Mucosa of stomach (tissue), 1 donor: ENCODE data around the gene NOS2.
"Not testable (repeated sequence)": the region's sequence is repeated elsewhere in the genome, so short reads cannot be mapped to it uniquely, and the experiment has no call there.

ENCODE experiments used
- H3K27me3 ChIP-seq: one replicate; pipeline ENCODE4 v1.7.0; 2013; ENCODE audit warnings: mild to moderate bottlenecking, low read length; ENCODE audit not compliant: control insufficient read depth, insufficient read depth
- H3K36me3 ChIP-seq: one replicate; pipeline ENCODE4 v1.7.0; 2013; ENCODE audit warnings: low read length; ENCODE audit not compliant: control insufficient read depth, insufficient read depth
- H3K4me1 ChIP-seq: one replicate; pipeline ENCODE4 v1.7.0; 2013; ENCODE audit warnings: mild to moderate bottlenecking, low read length; ENCODE audit not compliant: control insufficient read depth, insufficient read depth
- H3K4me3 ChIP-seq: one replicate; pipeline ENCODE4 v1.7.0; 2013; ENCODE audit warnings: low read length
- H3K9ac ChIP-seq: one replicate; pipeline ENCODE4 v1.7.0; 2013; ENCODE audit warnings: mild to moderate bottlenecking, low read length, moderate library complexity
- H3K9me3 ChIP-seq: one replicate; pipeline ENCODE4 v1.7.0; 2013; ENCODE audit warnings: mild to moderate bottlenecking, low read length, moderate library complexity; ENCODE audit not compliant: control insufficient read depth
- donor health status: Pancreatic carcinoma.

Gene NOS2

DNA sequence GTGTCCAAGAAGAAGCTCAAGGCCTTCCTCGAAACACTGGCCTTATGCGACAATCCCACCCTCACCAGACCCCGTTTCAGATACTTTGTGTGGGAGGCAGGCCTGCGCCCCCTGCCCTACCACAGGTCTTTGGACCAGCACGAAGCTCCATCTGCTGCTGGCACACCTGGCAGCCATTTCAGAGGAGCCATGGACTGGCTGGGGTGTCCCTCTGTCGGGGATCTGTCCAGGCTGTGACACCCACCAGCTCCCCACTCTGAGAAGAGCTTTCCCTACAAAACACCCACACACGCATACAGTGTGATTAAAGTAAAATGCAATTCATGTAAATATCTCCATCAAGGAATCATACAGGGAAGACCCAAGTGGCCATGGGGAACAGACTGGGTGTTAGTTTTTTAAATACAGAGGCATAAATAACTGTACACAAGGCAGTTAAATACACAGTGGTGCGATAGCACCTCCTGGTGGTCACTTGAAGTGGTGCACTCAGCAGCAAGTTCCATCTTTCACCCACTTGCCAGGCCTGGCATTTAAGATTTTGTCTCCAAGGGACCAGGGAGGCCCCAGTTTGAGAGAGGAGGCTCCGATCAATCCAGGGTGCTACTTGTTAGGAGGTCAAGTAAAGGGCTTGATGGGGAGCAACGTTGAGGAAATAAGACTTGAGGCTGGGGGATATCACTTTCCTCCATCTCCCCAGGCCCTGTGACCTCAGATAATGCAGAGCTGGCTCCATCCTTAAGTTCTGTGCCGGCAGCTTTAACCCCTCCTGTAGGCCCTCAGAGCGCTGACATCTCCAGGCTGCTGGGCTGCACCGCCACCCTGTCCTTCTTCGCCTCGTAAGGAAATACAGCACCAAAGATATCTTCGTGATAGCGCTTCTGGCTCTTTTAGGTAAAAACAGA lies 43.6 kb downstream of the NOS2 start:
- H3K27me3 ChIP-seq = peaks cover 5% of the 10 kb centered on the region
- no peaks in the 10 kb centered on the region for H3K4me1 ChIP-seq
- H3K4me3 ChIP-seq = no peak overlapping the region
- H3K9ac ChIP-seq = no peak overlapping the region
- no peaks in the 10 kb centered on the region for H3K36me3 ChIP-seq
- H3K9me3 ChIP-seq = no peaks in the 10 kb centered on the region

DNA sequence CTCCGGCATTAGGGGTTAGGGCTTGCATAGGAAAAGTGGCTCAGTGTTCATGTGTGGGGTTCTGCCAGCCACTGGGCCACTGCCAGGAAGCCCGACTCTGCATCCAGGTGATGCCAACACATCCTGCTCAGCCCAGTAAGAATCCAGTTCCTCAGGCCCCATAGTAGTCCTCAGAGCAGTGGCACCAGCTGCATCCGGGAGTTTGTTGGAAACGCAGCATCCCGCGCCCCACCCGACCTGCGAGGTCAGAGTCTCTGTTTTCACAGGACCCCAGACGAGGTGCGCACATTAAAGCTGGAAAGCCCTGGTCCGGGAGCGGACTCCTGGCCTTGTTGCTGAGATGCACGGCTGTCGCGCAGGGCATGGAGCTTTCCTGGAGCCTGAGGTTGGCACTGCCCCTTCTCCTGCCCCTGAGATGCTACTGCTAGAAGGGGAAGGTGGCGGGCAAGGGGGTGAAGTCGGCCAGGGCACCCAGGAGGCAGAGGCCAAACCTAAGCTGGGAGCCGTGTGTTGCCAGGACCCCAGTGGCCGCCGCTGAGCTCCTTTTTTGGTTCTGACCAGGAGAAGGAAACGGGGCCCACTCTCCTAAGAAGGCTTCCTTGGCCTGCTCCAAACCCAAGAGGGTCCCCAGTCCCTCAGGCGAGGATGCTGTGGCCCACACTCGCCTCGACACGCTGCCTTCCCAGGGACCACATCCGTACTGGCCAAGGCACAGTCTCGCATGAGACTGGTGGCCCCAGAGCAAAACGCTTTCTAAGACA lies 44.4 kb downstream of the NOS2 start:
- H3K4me1 ChIP-seq = no peaks in the 10 kb centered on the region
- no peak overlapping the region for H3K9ac ChIP-seq
- no peak overlapping the region for H3K4me3 ChIP-seq
- peaks cover 5% of the 10 kb centered on the region for H3K27me3 ChIP-seq
- H3K36me3 ChIP-seq = no peaks in the 10 kb centered on the region
- no peaks in the 10 kb centered on the region for H3K9me3 ChIP-seq

DNA sequence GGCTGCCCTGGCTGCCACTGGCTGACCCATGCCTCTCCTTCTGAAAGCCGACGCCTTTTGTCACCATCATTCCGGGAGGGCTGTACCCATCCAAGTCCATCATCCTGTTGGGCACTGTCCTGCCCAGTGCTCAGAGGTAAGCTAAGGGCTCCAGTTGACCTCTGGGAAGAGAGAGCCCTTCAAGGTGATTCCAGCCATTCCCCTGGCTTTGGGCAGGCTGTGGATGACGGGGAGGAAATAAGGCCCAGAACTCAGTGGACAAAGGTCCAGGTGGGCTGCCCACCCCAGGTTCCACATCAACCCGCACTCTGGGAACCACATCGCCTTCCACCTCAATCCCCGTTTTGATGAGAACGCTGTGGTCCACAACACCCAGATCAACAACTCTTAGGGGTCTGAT lies 45.8 kb downstream of the NOS2 start:
- H3K27me3 ChIP-seq = no peaks in the 10 kb centered on the region
- H3K9me3 ChIP-seq = no peaks in the 10 kb centered on the region
- H3K9ac ChIP-seq = no peak overlapping the region
- H3K36me3 ChIP-seq = no peaks in the 10 kb centered on the region
- H3K4me3 ChIP-seq = no peak overlapping the region
- H3K4me1 ChIP-seq = no peaks in the 10 kb centered on the region

DNA sequence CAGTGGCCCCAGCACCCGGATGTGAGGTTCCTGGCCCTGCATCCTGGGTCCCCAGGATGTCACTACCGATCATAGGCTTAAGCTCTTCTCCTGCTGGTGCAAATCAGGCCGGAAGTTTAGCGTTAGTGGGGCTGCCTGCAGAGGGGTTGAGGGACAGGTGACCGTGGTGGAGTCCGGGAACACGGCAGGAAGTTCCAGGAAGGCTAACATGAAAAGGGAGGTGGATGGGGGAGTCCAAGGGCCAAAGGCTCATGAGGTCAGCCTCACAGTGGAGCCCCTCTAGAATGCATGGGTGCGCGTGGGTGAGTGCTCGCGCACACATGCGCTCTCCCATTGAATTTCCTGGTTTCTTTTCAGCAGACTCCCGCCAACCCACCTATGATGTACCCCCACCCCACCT lies 46.6 kb downstream of the NOS2 start:
- H3K36me3 ChIP-seq, H3K4me1 ChIP-seq, H3K9ac ChIP-seq, H3K4me3 ChIP-seq, H3K9me3 ChIP-seq, H3K27me3 ChIP-seq: not testable (repeated sequence)

DNA sequence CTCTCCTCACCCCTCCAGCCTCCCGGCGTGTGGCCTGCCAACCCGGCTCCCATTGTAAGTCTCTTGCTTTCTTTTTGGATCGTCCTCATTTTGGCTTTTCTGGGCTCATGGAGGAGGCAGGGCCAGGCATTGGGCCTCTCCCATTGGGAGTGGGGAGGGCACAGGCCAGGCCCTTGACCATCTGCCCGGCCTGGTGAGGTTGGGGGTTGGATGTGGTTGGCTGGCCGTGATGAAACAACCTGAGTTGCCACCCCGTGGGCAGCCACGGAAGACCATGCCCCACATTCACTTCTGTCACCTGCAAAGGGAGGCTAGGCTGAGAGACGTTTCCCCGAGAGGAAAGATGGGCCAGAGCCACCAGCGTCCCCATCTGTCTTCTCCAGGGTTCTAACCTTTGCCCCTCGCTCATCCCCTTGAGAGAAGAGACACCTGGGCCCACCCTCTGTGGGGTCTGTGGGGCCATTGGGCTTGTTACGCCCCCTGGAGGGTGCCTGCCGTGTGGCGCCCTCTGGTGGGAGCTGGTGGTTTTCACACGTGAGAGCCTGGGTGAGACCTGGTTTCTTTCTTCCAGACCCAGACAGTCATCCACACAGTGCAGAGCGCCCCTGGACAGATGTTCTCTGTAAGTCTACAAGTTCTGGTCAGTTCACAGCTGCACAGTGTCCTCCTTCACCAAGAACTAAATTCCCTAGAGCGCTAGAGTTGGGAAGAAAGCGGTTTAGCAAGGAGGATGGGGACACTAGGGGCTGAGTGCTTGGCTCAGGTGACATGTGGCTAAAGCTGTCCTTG lies 47.3 kb downstream of the NOS2 start:
- H3K27me3 ChIP-seq, H3K36me3 ChIP-seq, H3K9ac ChIP-seq, H3K4me3 ChIP-seq, H3K9me3 ChIP-seq, H3K4me1 ChIP-seq: not testable (repeated sequence)

DNA sequence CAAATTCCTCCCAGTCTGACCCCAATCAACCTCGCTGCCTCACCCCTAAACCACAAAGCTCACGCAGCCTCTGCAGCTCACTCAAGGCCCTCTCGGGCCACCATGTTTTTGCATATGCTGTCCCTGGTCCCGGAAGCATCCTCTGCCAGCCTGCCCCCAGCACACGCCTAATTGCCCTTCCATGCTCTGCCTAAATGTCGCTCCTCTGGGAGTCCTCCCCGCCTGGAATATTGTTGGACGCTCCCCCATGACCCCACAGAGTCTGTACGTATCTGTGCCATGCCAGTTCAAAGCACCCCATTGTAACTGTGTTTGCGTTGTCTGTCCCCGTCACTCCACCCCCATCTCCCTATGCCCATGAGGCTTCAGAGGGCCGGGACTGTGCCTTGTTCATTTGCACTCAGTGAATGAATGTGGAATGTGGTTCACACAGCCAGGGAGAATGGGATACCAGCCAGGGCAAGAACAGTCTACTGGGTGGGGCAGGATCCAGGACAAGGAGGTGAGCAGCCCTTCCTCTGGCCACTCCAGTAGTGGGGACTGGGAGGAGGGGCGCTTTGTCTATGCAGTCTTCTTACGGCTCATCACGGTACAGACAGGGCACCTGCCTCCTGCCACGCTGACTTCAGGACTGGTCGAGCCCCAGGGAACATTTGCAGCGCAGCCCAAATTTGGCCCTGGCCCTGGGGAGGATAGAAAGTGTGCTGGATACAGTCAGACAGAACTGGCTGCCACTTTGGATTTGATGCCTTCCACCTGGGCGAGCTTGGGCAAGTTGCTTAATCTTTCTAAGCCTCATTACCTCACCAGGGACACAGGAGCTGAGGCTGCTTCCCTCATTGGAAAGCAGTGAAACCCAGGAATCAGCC lies 48.5 kb downstream of the NOS2 start:
- Histone ChIP-seq H3K27me3 (no peaks in the 10 kb centered on the region), H3K4me3 (no peak overlapping the region), H3K36me3 (no peaks in the 10 kb centered on the region), H3K4me1 (no peaks in the 10 kb centered on the region), H3K9ac (no peak overlapping the region), H3K9me3 (no peaks in the 10 kb centered on the region)

DNA sequence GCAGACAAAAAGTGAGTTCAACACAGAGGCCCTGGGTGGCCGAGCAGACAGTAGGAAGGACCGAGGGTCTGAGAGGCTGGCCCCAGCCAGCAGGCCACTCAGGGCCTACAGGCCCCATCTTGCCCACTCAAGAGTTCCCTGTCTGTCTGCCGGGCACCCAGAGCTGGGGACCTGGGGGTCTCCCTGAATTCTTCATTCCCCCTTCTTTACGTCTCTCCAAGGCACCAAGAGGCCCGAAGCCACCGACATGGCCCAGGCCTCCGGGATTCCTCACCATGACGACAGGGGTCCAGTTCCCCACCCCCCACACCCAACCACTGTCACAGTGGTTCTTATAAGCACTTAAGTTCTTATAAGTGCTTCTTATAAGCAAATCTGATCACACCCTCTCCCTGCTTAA lies 49.2 kb downstream of the NOS2 start:
- Histone ChIP-seq H3K4me1 (no peaks in the 10 kb centered on the region), H3K4me3 (no peak overlapping the region), H3K9me3 (no peaks in the 10 kb centered on the region), H3K36me3 (no peaks in the 10 kb centered on the region), H3K9ac (no peak overlapping the region), H3K27me3 (no peaks in the 10 kb centered on the region)

DNA sequence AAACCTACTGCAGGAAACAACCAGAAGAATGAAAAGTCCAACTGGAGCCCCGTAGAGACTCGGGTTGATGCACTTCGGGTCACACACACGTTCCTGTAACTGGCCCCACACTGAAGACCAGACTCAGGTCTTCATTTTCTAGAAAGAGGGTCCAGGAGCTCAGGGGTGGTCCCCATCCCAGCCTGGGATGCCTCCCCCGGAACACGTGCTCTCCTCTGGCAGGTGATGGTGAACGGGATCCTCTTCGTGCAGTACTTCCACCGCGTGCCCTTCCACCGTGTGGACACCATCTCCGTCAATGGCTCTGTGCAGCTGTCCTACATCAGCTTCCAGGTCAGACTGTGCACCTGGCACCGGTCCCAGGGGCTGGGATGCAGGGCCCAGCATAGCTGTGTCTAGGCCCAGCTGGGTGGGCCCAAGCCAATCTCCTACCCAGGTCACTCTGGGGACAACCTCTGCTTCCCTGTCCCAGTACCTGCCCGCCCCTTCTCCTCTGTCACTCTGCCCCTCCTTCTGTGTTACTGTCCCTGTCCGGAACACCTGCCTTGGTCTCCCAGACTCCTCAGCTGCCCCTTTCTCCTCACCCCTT lies 50.7 kb downstream of the NOS2 start:
- not testable (repeated sequence) for H3K9me3 ChIP-seq, H3K9ac ChIP-seq, H3K4me1 ChIP-seq, H3K27me3 ChIP-seq, H3K4me3 ChIP-seq, H3K36me3 ChIP-seq

DNA sequence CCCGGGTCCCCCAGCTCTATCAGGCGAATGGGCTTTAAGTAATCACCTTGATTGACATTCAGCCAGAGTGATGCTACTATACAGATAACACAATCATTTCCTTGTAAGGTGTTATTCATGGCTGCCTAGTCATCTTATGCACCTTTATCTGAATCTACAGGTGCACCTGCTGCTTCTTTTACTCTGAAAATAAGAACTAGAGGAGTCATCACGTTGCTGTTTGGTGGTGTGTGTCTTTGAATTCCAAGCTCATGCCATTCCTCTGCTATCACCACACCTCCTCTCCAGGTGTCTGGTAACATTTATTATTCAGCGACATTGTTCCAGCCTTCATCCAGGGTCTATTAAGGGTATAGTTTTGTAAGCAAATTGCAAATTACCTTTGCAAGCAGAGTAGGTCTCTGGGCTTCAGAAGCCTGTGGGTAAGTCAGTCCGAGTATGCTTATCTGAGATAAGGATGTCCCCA lies 51.9 kb downstream of the NOS2 start:
- H3K9me3 ChIP-seq = no peaks in the 10 kb centered on the region
- no peak overlapping the region for H3K9ac ChIP-seq
- no peaks in the 10 kb centered on the region for H3K4me1 ChIP-seq
- no peak overlapping the region for H3K4me3 ChIP-seq
- H3K36me3 ChIP-seq = no peaks in the 10 kb centered on the region
- H3K27me3 ChIP-seq = no peaks in the 10 kb centered on the region

DNA sequence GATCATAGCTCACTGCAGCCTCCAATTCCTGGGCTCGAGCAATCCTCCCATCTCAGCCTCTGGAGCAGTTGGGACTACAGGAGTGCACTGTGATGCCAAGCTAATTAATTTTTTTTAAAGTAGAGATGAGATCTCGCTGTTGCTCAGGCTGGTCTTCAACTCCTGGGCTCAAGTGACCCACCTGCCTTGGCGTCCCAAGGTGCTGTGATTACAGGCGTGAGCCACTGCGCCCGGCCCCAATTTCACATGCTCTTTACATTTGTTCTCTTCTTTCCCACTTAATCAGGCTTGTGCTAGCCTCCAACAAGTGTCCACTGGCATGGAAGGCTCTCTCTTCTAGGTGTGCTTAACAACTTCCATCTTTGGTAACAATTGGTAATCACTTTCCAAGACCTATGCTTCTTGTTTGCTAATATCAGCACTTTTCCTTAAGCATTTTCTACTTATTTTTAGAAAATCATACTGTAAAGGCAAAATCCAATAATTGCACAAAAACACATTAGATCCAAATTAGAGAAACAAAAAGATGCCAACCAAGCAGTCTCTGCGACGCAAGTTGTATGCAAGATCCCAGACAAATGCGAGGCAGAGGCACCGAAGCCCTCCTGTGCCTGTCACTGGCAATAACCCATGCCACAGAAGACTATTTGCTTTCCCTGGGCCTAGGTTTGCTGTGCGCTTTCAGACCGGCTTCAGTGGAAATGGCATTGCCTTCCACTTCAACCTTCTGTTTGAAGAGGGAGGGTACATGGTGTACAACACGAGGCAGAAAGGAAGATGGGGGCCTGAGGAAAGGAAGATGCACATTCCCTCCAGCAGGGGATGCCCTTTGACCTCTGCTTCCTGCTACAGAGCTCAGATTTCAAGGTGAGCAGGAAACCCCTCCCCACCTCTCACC lies 52.6 kb downstream of the NOS2 start:
- H3K36me3 ChIP-seq = no peaks in the 10 kb centered on the region
- H3K4me3 ChIP-seq = no peak overlapping the region
- H3K9ac ChIP-seq = no peak overlapping the region
- H3K9me3 ChIP-seq = no peaks in the 10 kb centered on the region
- H3K27me3 ChIP-seq = no peaks in the 10 kb centered on the region
- no peaks in the 10 kb centered on the region for H3K4me1 ChIP-seq
